HG03460 (cell line): Measurements from ENCODE around the gene TOR2A.

Experiments
- ATAC-seq: cut with Tn5 transposase; IDR thresholded peaks from one replicate; pipeline ENCODE4 v1.9.1; 2021; ENCODE audit not compliant: unreplicated experiment

The TOR2A gene

GRCh38 chr9:127744398-127745110, 9.5 kb upstream of the TOR2A start:
- no peak for ATAC-seq

GRCh38 chr9:127742435-127743088, 7.5 kb upstream of the TOR2A start:
- ATAC-seq: no peak

GRCh38 chr9:127741831-127742434, 6.8 kb upstream of the TOR2A start:
- ATAC-seq: no peak

- no peak for ATAC-seq
These were observed 4.7 kb upstream of the TOR2A start for GRCh38 chr9:127739614-127740330.

- ATAC-seq: no peak
These were observed 3.6 kb upstream of the TOR2A start for GRCh38 chr9:127738666-127739065.

GRCh38 chr9:127735530-127736185, 564 bp upstream of the TOR2A start:
- ATAC-seq: peak; percentile 11

- ATAC-seq: no peak
These were observed 797 bp downstream of the TOR2A start for GRCh38 chr9:127734247-127734746.

GRCh38 chr9:127733614-127734013, 1.5 kb downstream of the TOR2A start:
- ATAC-seq: no peak

GRCh38 chr9:127732444-127732843, 2.6 kb downstream of the TOR2A start:
- ATAC-seq: no peak

- no peak for ATAC-seq
These were observed 3.2 kb downstream of the TOR2A start for GRCh38 chr9:127731938-127732337.

- no peak for ATAC-seq
These were observed 4.2 kb downstream of the TOR2A start for GRCh38 chr9:127730799-127731410.

GRCh38 chr9:127730262-127730661, 4.8 kb downstream of the TOR2A start:
- ATAC-seq: no peak

- no peak for ATAC-seq
These were observed 5.4 kb downstream of the TOR2A start for GRCh38 chr9:127729522-127730256.

GRCh38 chr9:127728808-127729207, 6.3 kb downstream of the TOR2A start:
- no peak for ATAC-seq

- no peak for ATAC-seq
These were observed 8.2 kb downstream of the TOR2A start for GRCh38 chr9:127726871-127727270.

- no peak for ATAC-seq
These were observed 11.1 kb downstream of the TOR2A start for GRCh38 chr9:127724012-127724411.

- no peak for ATAC-seq
These were observed 11.7 kb downstream of the TOR2A start for GRCh38 chr9:127723444-127723843.

- ATAC-seq: no peak
These were observed 12.1 kb downstream of the TOR2A start for GRCh38 chr9:127723013-127723412.

- ATAC-seq: no peak
These were observed 12.9 kb downstream of the TOR2A start for GRCh38 chr9:127722055-127722745.
